HepG2 (cell line): ENCODE results near the gene HDAC3. TPM values are rescaled to one million over a fixed set of nuclear protein-coding genes. Genes with fewer than 3 reads are reported as not detected.

Source experiments
- EZH2 ChIP-seq: conservative IDR thresholded peaks from 2 replicates; pipeline ENCODE4 v1.6.1; 2012; ENCODE audit warnings: mild to moderate bottlenecking, low read depth, low read length, moderate library complexity
- FOXM1 ChIP-seq: sonication (generic); formaldehyde crosslinking; IDR thresholded peaks from 2 replicates; pipeline ENCODE4 v1.5.0; 2020; ENCODE audit warnings: missing genetic modification reagents
- GATAD2A ChIP-seq: IDR thresholded peaks from 2 replicates; pipeline ENCODE4 v1.6.1; 2016
- HNF1A ChIP-seq, 2 experiments: sonication (generic) in 1 of 2; formaldehyde crosslinking in 1 of 2; IDR thresholded peaks; 2 replicates each; pipeline versions ENCODE4 v1.4.0 to v1.6.1; 2016 to 2020; ENCODE audit warnings: borderline replicate concordance in 1 of 2, low read depth in 1 of 2, mild to moderate bottlenecking in 1 of 2, missing genetic modification reagents in 1 of 2
- MAFG ChIP-seq: sonication (generic); formaldehyde crosslinking; IDR thresholded peaks from 2 replicates; pipeline ENCODE4 v1.5.1; 2020; ENCODE audit warnings: mild to moderate bottlenecking, missing genetic modification reagents
- NFRKB ChIP-seq: fragments of 450-650 bp; IDR thresholded peaks from 2 replicates; pipeline ENCODE4 v1.6.1; 2017
- NR2F2 ChIP-seq: IDR thresholded peaks from 2 replicates; pipeline ENCODE4 v1.6.1; 2012; ENCODE audit warnings: low read depth, inconsistent platforms, borderline replicate concordance
- POLR2A ChIP-seq, 2 experiments: IDR thresholded peaks; 2 replicates each; pipeline ENCODE4 v1.6.1; 2011; ENCODE audit warnings: low read depth in 2 of 2, low read length in 2 of 2, mild to moderate bottlenecking in 1 of 2, moderate library complexity in 1 of 2; ENCODE audit not compliant: insufficient read depth in 1 of 2
- RFXAP ChIP-seq: sonication (generic); formaldehyde crosslinking; IDR thresholded peaks from 2 replicates; pipeline ENCODE4 v1.4.0; 2020; ENCODE audit warnings: missing genetic modification reagents, borderline replicate concordance
- SP5 ChIP-seq: IDR thresholded peaks from 2 replicates; pipeline ENCODE4 v1.6.1; 2016; ENCODE audit warnings: low read depth, borderline replicate concordance
- TBX2 ChIP-seq: sonication (generic); formaldehyde crosslinking; IDR thresholded peaks from 2 replicates; pipeline ENCODE4 v1.5.0; 2020; ENCODE audit warnings: missing genetic modification reagents, mild to moderate bottlenecking, borderline replicate concordance
- THAP9 ChIP-seq: sonication (generic); formaldehyde crosslinking; IDR thresholded peaks from 2 replicates; pipeline ENCODE4; 2020; ENCODE audit warnings: missing genetic modification reagents, mild to moderate bottlenecking, borderline replicate concordance
- TOE1 ChIP-seq: sonication (generic); formaldehyde crosslinking; IDR thresholded peaks from 2 replicates; pipeline ENCODE4 v1.4.0; 2020; ENCODE audit warnings: mild to moderate bottlenecking, missing genetic modification reagents
- U2AF1 ChIP-seq: fragments of 200-400 bp; formaldehyde crosslinking; optimal IDR thresholded peaks from 2 replicates; pipeline ENCODE3; 2017; ENCODE audit warnings: mild to moderate bottlenecking, low read depth, low read length
- ZBED4 ChIP-seq: sonication (generic); formaldehyde crosslinking; IDR thresholded peaks from 2 replicates; pipeline ENCODE4 v1.4.0; 2020; ENCODE audit warnings: missing genetic modification reagents, borderline replicate concordance
- ZBTB1 ChIP-seq: sonication (generic); formaldehyde crosslinking; IDR thresholded peaks from 2 replicates; pipeline ENCODE4 v1.4.0; 2020; ENCODE audit warnings: missing genetic modification reagents, borderline replicate concordance
- ZBTB44 ChIP-seq: sonication (generic); formaldehyde crosslinking; IDR thresholded peaks from 2 replicates; pipeline ENCODE4 v1.4.0; 2020; ENCODE audit warnings: missing genetic modification reagents
- ZNF3 ChIP-seq: IDR thresholded peaks from 2 replicates; pipeline ENCODE4 v1.7.0; 2017; ENCODE audit warnings: inconsistent platforms
- ZNF431 ChIP-seq: sonication (generic); formaldehyde crosslinking; IDR thresholded peaks from 2 replicates; pipeline ENCODE4 v1.9.0; 2022; ENCODE audit warnings: missing genetic modification reagents, low read depth, mild to moderate bottlenecking, borderline replicate concordance
- ZNF451 ChIP-seq: sonication (generic); formaldehyde crosslinking; IDR thresholded peaks from 2 replicates; pipeline ENCODE4 v1.5.0; 2020; ENCODE audit warnings: mild to moderate bottlenecking, missing genetic modification reagents
- polyA plus RNA-seq, 8 experiments: library from polyadenylated mRNA; depleted of rRNA in 3 of 8; stranded (reverse) in 7 of 8; unstranded in 1 of 8; fragments of >200 nt; fragmentation: Illumina TruSeq in 4 of 8; extraction: Trizol in 4 of 8; gene quantifications; 2 replicates each; pipeline versions ENCODE4 v1.2.1 to v1.2.3, GENCODE V29; 2011 to 2016; ENCODE audit warnings: low read depth in 4 of 8, missing spikeins in 1 of 8, mixed read lengths in 1 of 8; ENCODE audit not compliant: insufficient read depth in 1 of 8
- total RNA-seq, 5 experiments: library from RNA; depleted of rRNA; stranded (reverse); fragments of >200 nt; fragmentation: Illumina TruSeq; extraction: Trizol; gene quantifications; 2 replicates each; pipeline ENCODE4 v1.2.3, GENCODE V29; 2016; ENCODE audit warnings: low read depth in 1 of 5

The HDAC3 gene
- total and polyA plus RNA-seq, 2 of the 13 experiments (the other 11 are each of a cell fraction or from before 2014, with no cell fraction given): 84.0 to 94.1 TPM

- no peak for TF ChIP-seq THAP9
- no peak for TF ChIP-seq ZNF3 (CRISPR knock-in tag)
- no peak for TF ChIP-seq TOE1 (CRISPR knock-in tag)
- TF ChIP-seq MAFG (CRISPR knock-in tag): no peak
- TF ChIP-seq NFRKB: no peak
- no peak for TF ChIP-seq ZBED4 (CRISPR knock-in tag)
- no peak for TF ChIP-seq SP5 (CRISPR knock-in tag)
- TF ChIP-seq ZNF431: no peak
- TF ChIP-seq GATAD2A (CRISPR knock-in tag): peak; percentile 93
- no peak for TF ChIP-seq TBX2 (CRISPR knock-in tag)
- TF ChIP-seq EZH2: no peak
- no peak for TF ChIP-seq ZNF451
- TF ChIP-seq U2AF1: no peak
- no peak for TF ChIP-seq ZBTB1 (CRISPR knock-in tag)
- TF ChIP-seq NR2F2: peak; percentile 86
- no peak for TF ChIP-seq POLR2A (IDR thresholded peaks at IDR 0.05; ENCODE audit: insufficient read depth in 1 of 2, low read depth in 2 of 2, low read length in 2 of 2)
- no peak for TF ChIP-seq FOXM1 (CRISPR knock-in tag)
- no peak for TF ChIP-seq HNF1A (IDR thresholded peaks at IDR 0.05; ENCODE audit: low read depth)
- TF ChIP-seq HNF1A (CRISPR knock-in tag; IDR thresholded peaks at IDR 0.05; ENCODE audit: borderline replicate concordance): no peak
- no peak for TF ChIP-seq ZBTB44 (CRISPR knock-in tag)
- no peak for TF ChIP-seq RFXAP (CRISPR knock-in tag)
Observed at GRCh38 chr5:141590127-141590526, 46.5 kb downstream of the HDAC3 start (continued).
